HL-60 (cell line): ENCODE results near the gene FAM107B.

Experiments
- CTCF ChIP-seq: IDR thresholded peaks from one replicate; pipeline ENCODE4 v1.5.1; 2011; ENCODE audit warnings: low read length, control low read depth, inconsistent platforms; ENCODE audit not compliant: insufficient read depth
- POLR2AphosphoS5 ChIP-seq: IDR thresholded peaks from 2 replicates; pipeline ENCODE4 v1.6.1; 2012; ENCODE audit warnings: low read depth
- SPI1 ChIP-seq: IDR thresholded peaks from 2 replicates; pipeline ENCODE4 v1.6.1; 2012; ENCODE audit warnings: low read depth, mild to moderate bottlenecking, borderline replicate concordance

- TF ChIP-seq CTCF, result no peak
- no peak for TF ChIP-seq POLR2AphosphoS5
- TF ChIP-seq SPI1, result no peak
Measured at GRCh38 chr10:14578060-14578952, 196.4 kb downstream of the FAM107B start.
